ENCODE data around the gene RBPJL.
A peak's percentile ranks its signal among the peaks of the same experiment; 100 is the strongest.

RBPJL gene

GRCh38 chr20:45358282-45359068 is 51.8 kb downstream of the RBPJL start:
- H3K4me3 ChIP-seq (ENCODE audit: low read depth, low read length), result no peak overlapping the region

GRCh38 chr20:45359069-45359405 is 52.4 kb downstream of the RBPJL start:
- no peak overlapping the region for H3K4me3 ChIP-seq (ENCODE audit: low read depth, low read length)

- no peak overlapping the region for H3K4me3 ChIP-seq (ENCODE audit: low read depth, low read length)
Measured at GRCh38 chr20:45359406-45360148, 52.9 kb downstream of the RBPJL start.

- H3K4me3 ChIP-seq (ENCODE audit: low read depth, low read length), result no peak overlapping the region
Measured at GRCh38 chr20:45361793-45362192, 55.2 kb downstream of the RBPJL start.

- peak within 1 kb of the TSS; percentile 88 for H3K4me3 ChIP-seq (ENCODE audit: low read depth, low read length)
Measured at GRCh38 chr20:45362804-45363610, 56.4 kb downstream of the RBPJL start, which contains the start of gene SYS1. TSS of gene SYS1 (plus strand) at chr20:45363156. CDS start at chr20:45363532, 376 bp downstream.

- peak overlapping the region; percentile 88 for H3K4me3 ChIP-seq (ENCODE audit: low read depth, low read length)
Measured at GRCh38 chr20:45363611-45364492, 57.2 kb downstream of the RBPJL start.

- H3K4me3 ChIP-seq (ENCODE audit: low read depth, low read length), result no peak overlapping the region
Measured at GRCh38 chr20:45365444-45365970, 58.9 kb downstream of the RBPJL start.

GRCh38 chr20:45366192-45366591 is 59.6 kb downstream of the RBPJL start:
- H3K4me3 ChIP-seq (ENCODE audit: low read depth, low read length), result no peak overlapping the region

- no peak overlapping the region for H3K4me3 ChIP-seq (ENCODE audit: low read depth, low read length)
Measured at GRCh38 chr20:45366631-45367030, 60.0 kb downstream of the RBPJL start.

GRCh38 chr20:45367126-45367525 is 60.5 kb downstream of the RBPJL start:
- H3K4me3 ChIP-seq (ENCODE audit: low read depth, low read length), result no peak overlapping the region

All from iPS-11a (cell line).